Measurements from ENCODE around the gene UBXN7.
"Not testable (repeated sequence)": the region's sequence is repeated elsewhere in the genome, so short reads cannot be mapped to it uniquely, and the experiment has no call there.

The UBXN7 gene

DNA sequence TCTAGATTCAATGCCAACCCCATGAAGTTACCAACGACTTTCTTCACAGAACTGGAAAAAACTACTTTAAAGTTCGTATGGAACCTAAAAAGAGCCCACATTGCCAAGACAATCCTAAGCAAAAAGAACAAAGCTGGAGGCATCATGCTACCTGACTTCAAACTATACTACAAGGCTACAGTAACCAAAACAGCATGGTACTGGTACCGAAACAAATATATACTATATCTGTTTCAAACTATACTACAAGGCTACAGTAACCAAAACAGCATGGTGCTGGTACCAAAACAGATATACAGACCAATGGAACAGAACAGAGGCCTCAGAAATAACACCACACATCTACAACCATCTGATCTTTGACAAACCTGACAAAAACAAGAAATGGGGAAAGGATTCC is 45.4 kb downstream of the UBXN7 start:
- not testable (repeated sequence) for H2BK15ac ChIP-seq (replicated peaks; ENCODE audit: low read depth); H3K27me3 ChIP-seq (ENCODE audit: insufficient read depth, low read length, poor library complexity); H3K4me1 ChIP-seq (ENCODE audit: control insufficient read depth, low read depth, low read length); DNase-seq; H3K4ac ChIP-seq (ENCODE audit: low read depth, low read length); H3K4me3 ChIP-seq (ENCODE audit: low read length); H3K79me1 ChIP-seq (ENCODE audit: low read length); H2BK5ac ChIP-seq (ENCODE audit: low read length); H3K79me2 ChIP-seq (ENCODE audit: control insufficient read depth, insufficient read depth, low read length); H2AK5ac ChIP-seq (ENCODE audit: low read length); H2BK120ac ChIP-seq (ENCODE audit: low read depth, low read length); H3K18ac ChIP-seq (ENCODE audit: low read length); H3K23ac ChIP-seq (ENCODE audit: low read length); H3K27ac ChIP-seq (ENCODE audit: low read depth, low read length); H4K5ac ChIP-seq (ENCODE audit: low read length); H3K36me3 ChIP-seq (ENCODE audit: control insufficient read depth, insufficient read depth, low read length); H3K4me2 ChIP-seq (ENCODE audit: low read length); H3K9ac ChIP-seq (ENCODE audit: low read length); H4K8ac ChIP-seq (ENCODE audit: low read depth, low read length); H3K56ac ChIP-seq (ENCODE audit: low read length)
- no CpG with 5 or more reads among the region's 3 CpGs for WGBS (ENCODE audit: extremely low coverage, insufficient coverage, low lambda C conversion rate)

- no CpG with 5 or more reads among the region's 6 CpGs for WGBS (ENCODE audit: extremely low coverage, insufficient coverage, low lambda C conversion rate)
- not testable (repeated sequence) for H3K23ac ChIP-seq (ENCODE audit: low read length); H3K36me3 ChIP-seq (ENCODE audit: control insufficient read depth, insufficient read depth, low read length); H2BK120ac ChIP-seq (ENCODE audit: low read depth, low read length); H2BK5ac ChIP-seq (ENCODE audit: low read length); H3K27me3 ChIP-seq (ENCODE audit: insufficient read depth, low read length, poor library complexity); H3K18ac ChIP-seq (ENCODE audit: low read length); H3K9ac ChIP-seq (ENCODE audit: low read length); H2AK5ac ChIP-seq (ENCODE audit: low read length); H3K56ac ChIP-seq (ENCODE audit: low read length); H3K4me1 ChIP-seq (ENCODE audit: control insufficient read depth, low read depth, low read length); DNase-seq; H2BK15ac ChIP-seq (replicated peaks; ENCODE audit: low read depth); H3K79me2 ChIP-seq (ENCODE audit: control insufficient read depth, insufficient read depth, low read length); H3K4me2 ChIP-seq (ENCODE audit: low read length); H4K8ac ChIP-seq (ENCODE audit: low read depth, low read length); H3K27ac ChIP-seq (ENCODE audit: low read depth, low read length); H3K79me1 ChIP-seq (ENCODE audit: low read length); H3K4ac ChIP-seq (ENCODE audit: low read depth, low read length); H4K5ac ChIP-seq (ENCODE audit: low read length); H3K4me3 ChIP-seq (ENCODE audit: low read length)
Observed at GRCh38 chr3:196386034-196386433, 46.2 kb downstream of the UBXN7 start.

DNA sequence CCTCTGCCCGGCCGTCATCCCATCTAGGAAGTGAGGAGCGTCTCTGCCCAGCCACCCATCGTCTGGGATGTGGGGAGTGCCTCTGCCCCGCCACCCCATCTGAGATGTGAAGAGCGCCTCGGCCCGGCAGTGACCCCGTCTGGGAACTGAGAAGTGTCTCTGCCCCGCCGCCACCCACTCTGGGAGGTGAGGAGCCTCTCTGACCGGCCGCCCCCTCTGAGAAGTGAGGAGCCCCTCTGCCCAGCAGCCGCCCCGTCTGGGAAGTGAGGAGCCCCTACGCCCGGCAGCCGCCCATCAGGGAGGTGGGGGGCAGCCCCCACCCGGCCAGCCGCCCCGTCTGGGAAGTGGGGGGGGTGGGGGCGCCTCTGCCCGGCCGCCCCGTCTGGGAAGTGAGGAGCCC is 46.8 kb downstream of the UBXN7 start:
- not testable (repeated sequence) for H3K4me3 ChIP-seq (ENCODE audit: low read length); H4K5ac ChIP-seq (ENCODE audit: low read length); H3K18ac ChIP-seq (ENCODE audit: low read length); H2BK120ac ChIP-seq (ENCODE audit: low read depth, low read length); DNase-seq; H3K4me1 ChIP-seq (ENCODE audit: control insufficient read depth, low read depth, low read length); H3K4ac ChIP-seq (ENCODE audit: low read depth, low read length); H3K36me3 ChIP-seq (ENCODE audit: control insufficient read depth, insufficient read depth, low read length); H3K79me2 ChIP-seq (ENCODE audit: control insufficient read depth, insufficient read depth, low read length); H3K9ac ChIP-seq (ENCODE audit: low read length); H2BK15ac ChIP-seq (replicated peaks; ENCODE audit: low read depth); H4K8ac ChIP-seq (ENCODE audit: low read depth, low read length); H3K79me1 ChIP-seq (ENCODE audit: low read length); H3K27ac ChIP-seq (ENCODE audit: low read depth, low read length); H2AK5ac ChIP-seq (ENCODE audit: low read length); H2BK5ac ChIP-seq (ENCODE audit: low read length); H3K4me2 ChIP-seq (ENCODE audit: low read length); H3K27me3 ChIP-seq (ENCODE audit: insufficient read depth, low read length, poor library complexity); H3K56ac ChIP-seq (ENCODE audit: low read length); H3K23ac ChIP-seq (ENCODE audit: low read length)
- WGBS (ENCODE audit: extremely low coverage, insufficient coverage, low lambda C conversion rate): no CpG with 5 or more reads among the region's 25 CpGs

GRCh38 chr3:196378146-196378841 is 53.9 kb downstream of the UBXN7 start:
- H4K8ac ChIP-seq (ENCODE audit: low read depth, low read length): no peak overlapping the region
- H3K27ac ChIP-seq (ENCODE audit: low read depth, low read length): no peak overlapping the region
- H3K23ac ChIP-seq (ENCODE audit: low read length): no peak overlapping the region
- H3K4me3 ChIP-seq (ENCODE audit: low read length): no peak overlapping the region
- no peaks in the 10 kb centered on the region for H3K27me3 ChIP-seq (ENCODE audit: insufficient read depth, low read length, poor library complexity)
- no peak overlapping the region for H3K4ac ChIP-seq (ENCODE audit: low read depth, low read length)
- no peaks in the 10 kb centered on the region for H3K36me3 ChIP-seq (ENCODE audit: control insufficient read depth, insufficient read depth, low read length)
- H3K79me1 ChIP-seq (ENCODE audit: low read length): peaks cover 2% of the 10 kb centered on the region
- H3K18ac ChIP-seq (ENCODE audit: low read length): no peak overlapping the region
- H2BK5ac ChIP-seq (ENCODE audit: low read length): no peak overlapping the region
- no peak overlapping the region for H3K56ac ChIP-seq (ENCODE audit: low read length)
- no peak for DNase-seq
- no peaks in the 10 kb centered on the region for H3K4me1 ChIP-seq (ENCODE audit: control insufficient read depth, low read depth, low read length)
- H3K9ac ChIP-seq (ENCODE audit: low read length): no peak overlapping the region
- H3K79me2 ChIP-seq (ENCODE audit: control insufficient read depth, insufficient read depth, low read length): no peaks in the 10 kb centered on the region
- H2BK120ac ChIP-seq (ENCODE audit: low read depth, low read length): no peak overlapping the region
- WGBS (ENCODE audit: extremely low coverage, insufficient coverage, low lambda C conversion rate): no CpG with 5 or more reads among the region's 3 CpGs
- H4K5ac ChIP-seq (ENCODE audit: low read length): no peak overlapping the region
- H3K4me2 ChIP-seq (ENCODE audit: low read length): no peak overlapping the region
- H2BK15ac ChIP-seq (replicated peaks; ENCODE audit: low read depth): no peak overlapping the region
- H2AK5ac ChIP-seq (ENCODE audit: low read length): no peak overlapping the region

GRCh38 chr3:196377321-196377720 is 54.9 kb downstream of the UBXN7 start:
- H3K56ac ChIP-seq (ENCODE audit: low read length): no peak overlapping the region
- H3K79me1 ChIP-seq (ENCODE audit: low read length): peaks cover 2% of the 10 kb centered on the region
- no peak overlapping the region for H3K4ac ChIP-seq (ENCODE audit: low read depth, low read length)
- no peak overlapping the region for H3K23ac ChIP-seq (ENCODE audit: low read length)
- H3K9ac ChIP-seq (ENCODE audit: low read length): no peak overlapping the region
- no peak overlapping the region for H2BK5ac ChIP-seq (ENCODE audit: low read length)
- H3K4me1 ChIP-seq (ENCODE audit: control insufficient read depth, low read depth, low read length): no peaks in the 10 kb centered on the region
- H2BK120ac ChIP-seq (ENCODE audit: low read depth, low read length): no peak overlapping the region
- H3K79me2 ChIP-seq (ENCODE audit: control insufficient read depth, insufficient read depth, low read length): no peaks in the 10 kb centered on the region
- no peak overlapping the region for H4K5ac ChIP-seq (ENCODE audit: low read length)
- H3K36me3 ChIP-seq (ENCODE audit: control insufficient read depth, insufficient read depth, low read length): no peaks in the 10 kb centered on the region
- H3K27me3 ChIP-seq (ENCODE audit: insufficient read depth, low read length, poor library complexity): no peaks in the 10 kb centered on the region
- no peak overlapping the region for H2BK15ac ChIP-seq (replicated peaks; ENCODE audit: low read depth)
- no peak overlapping the region for H3K18ac ChIP-seq (ENCODE audit: low read length)
- H3K27ac ChIP-seq (ENCODE audit: low read depth, low read length): no peak overlapping the region
- 100% methylated on average over 1 of the region's 5 CpGs for WGBS (ENCODE audit: extremely low coverage, insufficient coverage, low lambda C conversion rate)
- H3K4me2 ChIP-seq (ENCODE audit: low read length): no peak overlapping the region
- no peak overlapping the region for H3K4me3 ChIP-seq (ENCODE audit: low read length)
- H2AK5ac ChIP-seq (ENCODE audit: low read length): no peak overlapping the region
- no peak overlapping the region for H4K8ac ChIP-seq (ENCODE audit: low read depth, low read length)
- no peak for DNase-seq

- Histone ChIP-seq H3K79me2 (ENCODE audit: control insufficient read depth, insufficient read depth, low read length) (no peaks in the 10 kb centered on the region), H4K8ac (ENCODE audit: low read depth, low read length) (no peak overlapping the region), H3K4me2 (ENCODE audit: low read length) (no peak overlapping the region), H2BK5ac (ENCODE audit: low read length) (no peak overlapping the region), H2BK15ac (replicated peaks; ENCODE audit: low read depth) (no peak overlapping the region), H3K4ac (ENCODE audit: low read depth, low read length) (no peak overlapping the region), H3K79me1 (ENCODE audit: low read length) (no peaks in the 10 kb centered on the region), H3K56ac (ENCODE audit: low read length) (no peak overlapping the region), H3K18ac (ENCODE audit: low read length) (no peak overlapping the region), H3K27ac (ENCODE audit: low read depth, low read length) (no peak overlapping the region), H2AK5ac (ENCODE audit: low read length) (no peak overlapping the region), H2BK120ac (ENCODE audit: low read depth, low read length) (no peak overlapping the region), H3K4me3 (ENCODE audit: low read length) (no peak overlapping the region), H3K23ac (ENCODE audit: low read length) (no peak overlapping the region), H4K5ac (ENCODE audit: low read length) (no peak overlapping the region), H3K27me3 (ENCODE audit: insufficient read depth, low read length, poor library complexity) (no peaks in the 10 kb centered on the region), H3K36me3 (ENCODE audit: control insufficient read depth, insufficient read depth, low read length) (peaks cover 3% of the 10 kb centered on the region), H3K9ac (ENCODE audit: low read length) (no peak overlapping the region), H3K4me1 (ENCODE audit: control insufficient read depth, low read depth, low read length) (no peaks in the 10 kb centered on the region)
- no peak for DNase-seq
- no CpG with 5 or more reads among the region's 4 CpGs for WGBS (ENCODE audit: extremely low coverage, insufficient coverage, low lambda C conversion rate)
Observed at GRCh38 chr3:196365736-196366135, 66.5 kb downstream of the UBXN7 start.

Data from mesendoderm (in vitro differentiated cells).